ENCODE data around the gene TFCP2L1. TPM values are rescaled to one million over a fixed set of nuclear protein-coding genes. Genes with fewer than 3 reads are reported as not detected.

The TFCP2L1 gene
- total and polyA plus RNA-seq, 2 experiments from 2014 or later = 0.94 to 6.4 TPM

DNA sequence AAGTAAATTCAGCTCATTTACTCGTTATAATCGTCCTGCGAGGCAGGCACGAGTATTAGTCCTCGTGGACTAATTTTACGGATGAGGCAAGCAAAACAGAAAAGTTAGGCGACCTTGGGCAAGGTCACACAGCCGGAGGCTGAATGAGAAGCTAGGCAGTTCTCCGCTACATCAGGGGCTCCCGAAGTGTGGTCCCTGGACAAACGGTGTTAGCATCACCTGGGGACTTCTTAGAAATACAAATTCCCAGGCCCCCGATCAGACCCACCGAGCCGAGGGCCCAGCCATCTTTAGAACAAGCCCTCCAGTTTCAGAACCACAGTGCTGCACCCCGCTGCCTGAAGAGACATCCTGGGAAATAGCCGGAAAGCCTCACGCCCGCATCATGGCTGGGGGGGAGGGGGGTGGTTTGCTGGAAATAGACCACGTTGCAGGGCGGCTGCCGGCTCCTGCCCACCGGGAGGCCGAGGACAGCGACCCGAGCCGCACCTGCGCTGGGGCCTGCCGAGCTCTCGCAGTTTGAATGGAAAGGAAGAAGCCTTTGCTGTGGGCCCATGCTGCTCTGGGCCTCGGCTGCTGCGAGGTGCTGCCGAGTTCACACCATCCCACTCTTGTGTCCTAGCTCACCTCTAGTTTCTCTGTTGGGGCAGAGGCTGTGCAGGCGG lies 72.2 kb downstream of the TFCP2L1 start:
- H3K27me3 Mint-ChIP-seq (ENCODE audit: insufficient read depth, low read depth, poor library complexity) = peaks cover 8% of the 10 kb centered on the region
- no peaks in the 10 kb centered on the region for H3K9me3 Mint-ChIP-seq

More for the DNA sequence above, 72.2 kb downstream of the TFCP2L1 start:
- TF ChIP-seq EZH2phosphoT487 (IDR thresholded peaks at IDR 0.05; ENCODE audit: unreplicated experiment) (no peak), ZNF331 (CRISPR knock-in tag; IDR thresholded peaks at IDR 0.05; ENCODE audit: low read depth) (no peak), ZNF114 (CRISPR knock-in tag; IDR thresholded peaks at IDR 0.05) (no peak), NANOG (IDR thresholded peaks at IDR 0.05; ENCODE audit: borderline replicate concordance) (no peak), JUNB (IDR thresholded peaks at IDR 0.05; ENCODE audit: unreplicated experiment) (no peak), POLR2AphosphoS5 (IDR thresholded peaks at IDR 0.05; ENCODE audit: low read depth) (no peak), EZH2 (IDR thresholded peaks at IDR 0.05; ENCODE audit: low read depth, unreplicated experiment) (no peak), STAT1 (IDR thresholded peaks at IDR 0.05; ENCODE audit: unreplicated experiment) (no peak), CREB1 (CRISPR knock-in tag; IDR thresholded peaks at IDR 0.05; ENCODE audit: low read depth) (no peak)
- TF ChIP-seq, protein P1, sequence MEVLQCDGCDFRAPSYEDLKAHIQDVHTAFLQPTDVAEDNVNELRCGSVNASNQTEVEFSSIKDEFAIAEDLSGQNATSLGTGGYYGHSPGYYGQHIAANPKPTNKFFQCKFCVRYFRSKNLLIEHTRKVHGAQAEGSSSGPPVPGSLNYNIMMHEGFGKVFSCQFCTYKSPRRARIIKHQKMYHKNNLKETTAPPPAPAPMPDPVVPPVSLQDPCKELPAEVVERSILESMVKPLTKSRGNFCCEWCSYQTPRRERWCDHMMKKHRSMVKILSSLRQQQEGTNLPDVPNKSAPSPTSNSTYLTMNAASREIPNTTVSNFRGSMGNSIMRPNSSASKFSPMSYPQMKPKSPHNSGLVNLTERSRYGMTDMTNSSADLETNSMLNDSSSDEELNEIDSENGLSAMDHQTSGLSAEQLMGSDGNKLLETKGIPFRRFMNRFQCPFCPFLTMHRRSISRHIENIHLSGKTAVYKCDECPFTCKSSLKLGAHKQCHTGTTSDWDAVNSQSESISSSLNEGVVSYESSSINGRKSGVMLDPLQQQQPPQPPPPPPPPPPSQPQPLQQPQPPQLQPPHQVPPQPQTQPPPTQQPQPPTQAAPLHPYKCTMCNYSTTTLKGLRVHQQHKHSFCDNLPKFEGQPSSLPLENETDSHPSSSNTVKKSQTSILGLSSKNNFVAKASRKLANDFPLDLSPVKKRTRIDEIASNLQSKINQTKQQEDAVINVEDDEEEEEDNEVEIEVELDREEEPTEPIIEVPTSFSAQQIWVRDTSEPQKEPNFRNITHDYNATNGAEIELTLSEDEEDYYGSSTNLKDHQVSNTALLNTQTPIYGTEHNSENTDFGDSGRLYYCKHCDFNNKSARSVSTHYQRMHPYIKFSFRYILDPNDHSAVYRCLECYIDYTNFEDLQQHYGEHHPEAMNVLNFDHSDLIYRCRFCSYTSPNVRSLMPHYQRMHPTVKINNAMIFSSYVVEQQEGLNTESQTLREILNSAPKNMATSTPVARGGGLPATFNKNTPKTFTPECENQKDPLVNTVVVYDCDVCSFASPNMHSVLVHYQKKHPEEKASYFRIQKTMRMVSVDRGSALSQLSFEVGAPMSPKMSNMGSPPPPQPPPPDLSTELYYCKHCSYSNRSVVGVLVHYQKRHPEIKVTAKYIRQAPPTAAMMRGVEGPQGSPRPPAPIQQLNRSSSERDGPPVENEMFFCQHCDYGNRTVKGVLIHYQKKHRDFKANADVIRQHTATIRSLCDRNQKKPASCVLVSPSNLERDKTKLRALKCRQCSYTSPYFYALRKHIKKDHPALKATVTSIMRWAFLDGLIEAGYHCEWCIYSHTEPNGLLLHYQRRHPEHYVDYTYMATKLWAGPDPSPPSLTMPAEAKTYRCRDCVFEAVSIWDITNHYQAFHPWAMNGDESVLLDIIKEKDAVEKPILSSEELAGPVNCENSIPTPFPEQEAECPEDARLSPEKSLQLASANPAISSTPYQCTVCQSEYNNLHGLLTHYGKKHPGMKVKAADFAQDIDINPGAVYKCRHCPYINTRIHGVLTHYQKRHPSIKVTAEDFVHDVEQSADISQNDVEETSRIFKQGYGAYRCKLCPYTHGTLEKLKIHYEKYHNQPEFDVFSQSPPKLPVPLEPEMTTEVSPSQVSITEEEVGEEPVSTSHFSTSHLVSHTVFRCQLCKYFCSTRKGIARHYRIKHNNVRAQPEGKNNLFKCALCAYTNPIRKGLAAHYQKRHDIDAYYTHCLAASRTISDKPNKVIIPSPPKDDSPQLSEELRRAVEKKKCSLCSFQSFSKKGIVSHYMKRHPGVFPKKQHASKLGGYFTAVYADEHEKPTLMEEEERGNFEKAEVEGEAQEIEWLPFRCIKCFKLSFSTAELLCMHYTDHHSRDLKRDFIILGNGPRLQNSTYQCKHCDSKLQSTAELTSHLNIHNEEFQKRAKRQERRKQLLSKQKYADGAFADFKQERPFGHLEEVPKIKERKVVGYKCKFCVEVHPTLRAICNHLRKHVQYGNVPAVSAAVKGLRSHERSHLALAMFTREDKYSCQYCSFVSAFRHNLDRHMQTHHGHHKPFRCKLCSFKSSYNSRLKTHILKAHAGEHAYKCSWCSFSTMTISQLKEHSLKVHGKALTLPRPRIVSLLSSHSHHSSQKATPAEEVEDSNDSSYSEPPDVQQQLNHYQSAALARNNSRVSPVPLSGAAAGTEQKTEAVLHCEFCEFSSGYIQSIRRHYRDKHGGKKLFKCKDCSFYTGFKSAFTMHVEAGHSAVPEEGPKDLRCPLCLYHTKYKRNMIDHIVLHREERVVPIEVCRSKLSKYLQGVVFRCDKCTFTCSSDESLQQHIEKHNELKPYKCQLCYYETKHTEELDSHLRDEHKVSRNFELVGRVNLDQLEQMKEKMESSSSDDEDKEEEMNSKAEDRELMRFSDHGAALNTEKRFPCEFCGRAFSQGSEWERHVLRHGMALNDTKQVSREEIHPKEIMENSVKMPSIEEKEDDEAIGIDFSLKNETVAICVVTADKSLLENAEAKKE (CRISPR knock-in tag; IDR thresholded peaks at IDR 0.05) = no peak
- TF ChIP-seq, protein P2, sequence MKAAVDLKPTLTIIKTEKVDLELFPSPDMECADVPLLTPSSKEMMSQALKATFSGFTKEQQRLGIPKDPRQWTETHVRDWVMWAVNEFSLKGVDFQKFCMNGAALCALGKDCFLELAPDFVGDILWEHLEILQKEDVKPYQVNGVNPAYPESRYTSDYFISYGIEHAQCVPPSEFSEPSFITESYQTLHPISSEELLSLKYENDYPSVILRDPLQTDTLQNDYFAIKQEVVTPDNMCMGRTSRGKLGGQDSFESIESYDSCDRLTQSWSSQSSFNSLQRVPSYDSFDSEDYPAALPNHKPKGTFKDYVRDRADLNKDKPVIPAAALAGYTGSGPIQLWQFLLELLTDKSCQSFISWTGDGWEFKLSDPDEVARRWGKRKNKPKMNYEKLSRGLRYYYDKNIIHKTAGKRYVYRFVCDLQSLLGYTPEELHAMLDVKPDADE (IDR thresholded peaks at IDR 0.05) = no peak
- TF ChIP-seq, protein P3, sequence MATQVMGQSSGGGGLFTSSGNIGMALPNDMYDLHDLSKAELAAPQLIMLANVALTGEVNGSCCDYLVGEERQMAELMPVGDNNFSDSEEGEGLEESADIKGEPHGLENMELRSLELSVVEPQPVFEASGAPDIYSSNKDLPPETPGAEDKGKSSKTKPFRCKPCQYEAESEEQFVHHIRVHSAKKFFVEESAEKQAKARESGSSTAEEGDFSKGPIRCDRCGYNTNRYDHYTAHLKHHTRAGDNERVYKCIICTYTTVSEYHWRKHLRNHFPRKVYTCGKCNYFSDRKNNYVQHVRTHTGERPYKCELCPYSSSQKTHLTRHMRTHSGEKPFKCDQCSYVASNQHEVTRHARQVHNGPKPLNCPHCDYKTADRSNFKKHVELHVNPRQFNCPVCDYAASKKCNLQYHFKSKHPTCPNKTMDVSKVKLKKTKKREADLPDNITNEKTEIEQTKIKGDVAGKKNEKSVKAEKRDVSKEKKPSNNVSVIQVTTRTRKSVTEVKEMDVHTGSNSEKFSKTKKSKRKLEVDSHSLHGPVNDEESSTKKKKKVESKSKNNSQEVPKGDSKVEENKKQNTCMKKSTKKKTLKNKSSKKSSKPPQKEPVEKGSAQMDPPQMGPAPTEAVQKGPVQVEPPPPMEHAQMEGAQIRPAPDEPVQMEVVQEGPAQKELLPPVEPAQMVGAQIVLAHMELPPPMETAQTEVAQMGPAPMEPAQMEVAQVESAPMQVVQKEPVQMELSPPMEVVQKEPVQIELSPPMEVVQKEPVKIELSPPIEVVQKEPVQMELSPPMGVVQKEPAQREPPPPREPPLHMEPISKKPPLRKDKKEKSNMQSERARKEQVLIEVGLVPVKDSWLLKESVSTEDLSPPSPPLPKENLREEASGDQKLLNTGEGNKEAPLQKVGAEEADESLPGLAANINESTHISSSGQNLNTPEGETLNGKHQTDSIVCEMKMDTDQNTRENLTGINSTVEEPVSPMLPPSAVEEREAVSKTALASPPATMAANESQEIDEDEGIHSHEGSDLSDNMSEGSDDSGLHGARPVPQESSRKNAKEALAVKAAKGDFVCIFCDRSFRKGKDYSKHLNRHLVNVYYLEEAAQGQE (IDR thresholded peaks at IDR 0.05; ENCODE audit: unreplicated experiment) = no peak
- TF ChIP-seq, protein P4, sequence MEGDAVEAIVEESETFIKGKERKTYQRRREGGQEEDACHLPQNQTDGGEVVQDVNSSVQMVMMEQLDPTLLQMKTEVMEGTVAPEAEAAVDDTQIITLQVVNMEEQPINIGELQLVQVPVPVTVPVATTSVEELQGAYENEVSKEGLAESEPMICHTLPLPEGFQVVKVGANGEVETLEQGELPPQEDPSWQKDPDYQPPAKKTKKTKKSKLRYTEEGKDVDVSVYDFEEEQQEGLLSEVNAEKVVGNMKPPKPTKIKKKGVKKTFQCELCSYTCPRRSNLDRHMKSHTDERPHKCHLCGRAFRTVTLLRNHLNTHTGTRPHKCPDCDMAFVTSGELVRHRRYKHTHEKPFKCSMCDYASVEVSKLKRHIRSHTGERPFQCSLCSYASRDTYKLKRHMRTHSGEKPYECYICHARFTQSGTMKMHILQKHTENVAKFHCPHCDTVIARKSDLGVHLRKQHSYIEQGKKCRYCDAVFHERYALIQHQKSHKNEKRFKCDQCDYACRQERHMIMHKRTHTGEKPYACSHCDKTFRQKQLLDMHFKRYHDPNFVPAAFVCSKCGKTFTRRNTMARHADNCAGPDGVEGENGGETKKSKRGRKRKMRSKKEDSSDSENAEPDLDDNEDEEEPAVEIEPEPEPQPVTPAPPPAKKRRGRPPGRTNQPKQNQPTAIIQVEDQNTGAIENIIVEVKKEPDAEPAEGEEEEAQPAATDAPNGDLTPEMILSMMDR (conservative IDR thresholded peaks at IDR 0.05; ENCODE audit: low read depth in 2 of 2) = no peak
- no peaks in the 10 kb centered on the region for H3K27me3 ChIP-seq (ENCODE audit: insufficient read depth)
- no peaks in the 10 kb centered on the region; the same call in 1 of the 2 replicates for H3K4me1 ChIP-seq (ENCODE audit: insufficient read depth)
- H3K36me3 ChIP-seq (ENCODE audit: insufficient read depth) = no peaks in the 10 kb centered on the region
- no peaks in the 10 kb centered on the region for H4K20me1 ChIP-seq (replicated peaks; ENCODE audit: insufficient read depth)
- H3K79me2 ChIP-seq (replicated peaks; ENCODE audit: insufficient read depth) = no peaks in the 10 kb centered on the region
- no peaks in the 10 kb centered on the region for H3K9me2 ChIP-seq (ENCODE audit: insufficient read depth)
- peaks cover 23% of the 10 kb centered on the region for H3K4me1 Mint-ChIP-seq
- H3K36me3 Mint-ChIP-seq (ENCODE audit: low read depth) = no peaks in the 10 kb centered on the region
- no peak overlapping the region for H3K27ac ChIP-seq (ENCODE audit: low read depth)
- DNase-seq (ENCODE audit: low spot score) = peak; percentile 50
- ATAC-seq = peak; percentile 75
- no peak overlapping the region for H3K4me3 Mint-ChIP-seq
- H3K4me2 ChIP-seq = no peak overlapping the region
- H2AFZ ChIP-seq = peak overlapping the region; percentile 87; the same call in 1 of the 2 replicates
- H3K4me3 ChIP-seq = no peak overlapping the region
- no peaks in the 10 kb centered on the region for H3F3A ChIP-seq (replicated peaks; ENCODE audit: low read depth)
- no peak overlapping the region for H3K27ac Mint-ChIP-seq

Measured in GM23338 (cell line).